PFSK-1 (cell line): ENCODE results near the gene NRCAM.

ENCODE experiments used
- FOXP2 ChIP-seq: optimal IDR thresholded peaks from 2 replicates; pipeline ENCODE3; 2011; ENCODE audit warnings: borderline replicate concordance, control low read depth, inconsistent platforms; ENCODE audit not compliant: insufficient read depth; ENCODE audit errors: extremely low read length, extremely low read depth
- POLR2AphosphoS5 ChIP-seq: IDR thresholded peaks from 2 replicates; pipeline ENCODE4 v1.6.1; 2012; ENCODE audit warnings: low read depth, mild to moderate bottlenecking, control low read depth, low read length, moderate library complexity
- REST ChIP-seq, 2 experiments: IDR thresholded peaks; 2 replicates each; pipeline versions ENCODE4 v1.6.1 to v1.8.0; 2011 to 2012; ENCODE audit warnings: low read depth in 2 of 2, low read length in 2 of 2, control low read depth in 1 of 2, inconsistent platforms in 1 of 2, mild to moderate bottlenecking in 1 of 2, moderate library complexity in 1 of 2; ENCODE audit not compliant: insufficient read depth in 1 of 2
- SIN3A ChIP-seq: IDR thresholded peaks from 2 replicates; pipeline ENCODE4 v1.6.1; 2012; ENCODE audit warnings: mild to moderate bottlenecking, low read length, moderate library complexity, borderline replicate concordance; ENCODE audit not compliant: insufficient read depth
- TAF1 ChIP-seq: IDR thresholded peaks from 2 replicates; pipeline ENCODE4 v1.6.1; 2012; ENCODE audit warnings: low read length, control low read depth, borderline replicate concordance; ENCODE audit not compliant: insufficient read depth

GRCh38 chr7:108137040-108137439 lies 319.2 kb downstream of the NRCAM start:
- no peak for TF ChIP-seq SIN3A
- TF ChIP-seq REST (IDR thresholded peaks at IDR 0.05; ENCODE audit: insufficient read depth in 1 of 2, low read depth in 2 of 2, low read length in 2 of 2): no peak
- no peak for TF ChIP-seq TAF1
- no peak for TF ChIP-seq FOXP2
- TF ChIP-seq POLR2AphosphoS5: no peak
